ENCODE results near the gene CDC42EP4. TPM values are rescaled to one million over a fixed set of nuclear protein-coding genes. Genes with fewer than 3 reads are reported as not detected.

The CDC42EP4 gene
- total RNA-seq, 1 donor from 2014 or later = 13.8 TPM

GRCh38 chr17:73247726-73248125 is 64.1 kb downstream of the CDC42EP4 start:
- peak; percentile 40 for DNase-seq

- peak; percentile 8 for DNase-seq
Measured at GRCh38 chr17:73240561-73240960, 71.2 kb downstream of the CDC42EP4 start.

- DNase-seq = no peak
Measured at GRCh38 chr17:73237714-73238113, 74.1 kb downstream of the CDC42EP4 start.

GRCh38 chr17:73234736-73235135 is 77.1 kb downstream of the CDC42EP4 start:
- no peak for DNase-seq

Other genes with a start within 250 kb of the CDC42EP4 start
- 11.1 and 17.4 TPM in 2 replicates for gene SLC39A11, start 219.3 kb downstream of the CDC42EP4 start, total RNA-seq
- gene SSTR2, start 147.0 kb downstream of the CDC42EP4 start, total RNA-seq = not detected in 2 replicates
- gene COG1, start 118.9 kb downstream of the CDC42EP4 start, total RNA-seq = 18.0 and 22.2 TPM in 2 replicates
- gene CPSF4L, start 50.1 kb downstream of the CDC42EP4 start, total RNA-seq = not detected in 2 replicates

All from dermis blood vessel endothelial cell (primary cell).